Uterus (tissue), 4 donors: Measurements from ENCODE around the gene GPLD1. TPM values are rescaled to one million over a fixed set of nuclear protein-coding genes. Genes with fewer than 3 reads are reported as not detected.
"Not testable (repeated sequence)": the region's sequence is repeated elsewhere in the genome, so short reads cannot be mapped to it uniquely, and the experiment has no call there.

Experiments used
- DNase-seq, 2 donors: peaks; one replicate each; pipeline ENCODE4 v3.0.0-alpha.2; 2019 to 2020
- H3K27ac ChIP-seq, 2 donors: fragments of 200-600 bp; sonication (generic); 1 replicate in 1 of 2; 2 replicates in 1 of 2; pipeline ENCODE4 v1.5.1; 2016 to 2018
- H3K27me3 ChIP-seq, 2 donors: fragments of 200-600 bp; sonication (generic); one replicate each; pipeline ENCODE4 v1.5.1; 2018 to 2019; ENCODE audit warnings: control low read depth in 1 of 2
- H3K36me3 ChIP-seq, 2 donors: fragments of 200-600 bp; sonication (generic); one replicate each; pipeline ENCODE4 v1.5.1; 2019; ENCODE audit warnings: control low read depth in 1 of 2
- H3K4me1 ChIP-seq, 2 donors: fragments of 200-600 bp; sonication (generic); one replicate each; pipeline ENCODE4 v1.5.1; 2018 to 2019; ENCODE audit warnings: control low read depth in 1 of 2
- H3K4me3 ChIP-seq, 2 donors: fragments of 200-600 bp; sonication (generic); 1 replicate in 1 of 2; 2 replicates in 1 of 2; pipeline ENCODE4 v1.5.1; 2018 to 2019; ENCODE audit warnings: mild to moderate bottlenecking in 1 of 2
- H3K9me3 ChIP-seq, 2 donors: fragments of 200-600 bp; sonication (generic); one replicate each; pipeline ENCODE4 v1.5.1; 2019; ENCODE audit warnings: control low read depth in 1 of 2
- POLR2A ChIP-seq, 2 donors: fragments of 450-650 bp; IDR thresholded peaks; one replicate each; pipeline ENCODE4 v1.6.1; 2016; ENCODE audit warnings: antibody characterized with exemption in 2 of 2, mild to moderate bottlenecking in 1 of 2, moderate library complexity in 1 of 2
- intact Hi-C: fragments of 100-400 bp; cut with DNase I; formaldehyde crosslinking; loops from one replicate; pipeline ENCODE4 v1.15.1; 2023; ENCODE audit warnings: low total_unique reads
- total RNA-seq, 4 donors: library from RNA; depleted of rRNA in 3 of 4; stranded (reverse); fragments of >200 nt in 3 of 4; gene quantifications; one replicate each; pipeline versions ENCODE4 v1.1.0 to v1.2.4, GENCODE V29; 2014 to 2023
- TF ChIP-seq, protein P1 (sequence below), 4 experiments: fragments of 200-600 bp in 2 of 4; fragments of 450-650 bp in 2 of 4; sonication (generic) in 2 of 4; IDR thresholded peaks; one replicate each; pipeline ENCODE4 v1.5.1; 2016 to 2019; ENCODE audit warnings: antibody characterized with exemption in 4 of 4, mild to moderate bottlenecking in 2 of 4, moderate library complexity in 1 of 4
- donor health status: DM: yes; HTN: yes; CAD: no.

The GPLD1 gene
- total RNA-seq, 4 donors from 2014 or later = under 0.01 to 6.5 (median 3.7) TPM

DNA sequence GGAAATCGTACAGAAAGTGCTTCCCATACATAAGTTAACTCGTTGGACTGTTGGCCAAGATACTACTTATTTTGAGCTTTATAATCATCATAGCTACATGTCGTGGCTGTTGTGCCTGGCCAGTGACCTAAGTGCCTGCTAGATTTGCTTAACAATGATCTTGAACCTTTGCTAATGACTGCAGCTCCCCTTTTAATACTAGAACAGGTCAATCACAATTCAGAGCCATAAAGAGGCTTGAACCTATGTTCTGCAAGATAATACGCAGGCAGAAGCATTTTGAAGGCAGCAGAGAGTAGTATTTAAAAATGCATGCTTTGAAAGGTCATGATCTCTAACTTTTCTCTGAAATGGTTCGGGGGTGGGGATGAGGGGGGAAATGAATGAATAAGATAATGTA, 84.1 kb downstream of the GPLD1 start:
- Histone ChIP-seq H3K4me3 (no peak overlapping the region), H3K27me3 (no peaks in the 10 kb centered on the region), H3K36me3 (peaks cover 0 to 3% of the 10 kb centered on the region in 2 donors), H3K9me3 (no peaks in the 10 kb centered on the region), H3K27ac (no peak overlapping the region), H3K4me1 (no peaks in the 10 kb centered on the region)
- DNase-seq = no peak
- intact Hi-C loops = no loop called here
- TF ChIP-seq, protein P1, sequence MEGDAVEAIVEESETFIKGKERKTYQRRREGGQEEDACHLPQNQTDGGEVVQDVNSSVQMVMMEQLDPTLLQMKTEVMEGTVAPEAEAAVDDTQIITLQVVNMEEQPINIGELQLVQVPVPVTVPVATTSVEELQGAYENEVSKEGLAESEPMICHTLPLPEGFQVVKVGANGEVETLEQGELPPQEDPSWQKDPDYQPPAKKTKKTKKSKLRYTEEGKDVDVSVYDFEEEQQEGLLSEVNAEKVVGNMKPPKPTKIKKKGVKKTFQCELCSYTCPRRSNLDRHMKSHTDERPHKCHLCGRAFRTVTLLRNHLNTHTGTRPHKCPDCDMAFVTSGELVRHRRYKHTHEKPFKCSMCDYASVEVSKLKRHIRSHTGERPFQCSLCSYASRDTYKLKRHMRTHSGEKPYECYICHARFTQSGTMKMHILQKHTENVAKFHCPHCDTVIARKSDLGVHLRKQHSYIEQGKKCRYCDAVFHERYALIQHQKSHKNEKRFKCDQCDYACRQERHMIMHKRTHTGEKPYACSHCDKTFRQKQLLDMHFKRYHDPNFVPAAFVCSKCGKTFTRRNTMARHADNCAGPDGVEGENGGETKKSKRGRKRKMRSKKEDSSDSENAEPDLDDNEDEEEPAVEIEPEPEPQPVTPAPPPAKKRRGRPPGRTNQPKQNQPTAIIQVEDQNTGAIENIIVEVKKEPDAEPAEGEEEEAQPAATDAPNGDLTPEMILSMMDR (IDR thresholded peaks at IDR 0.05) = no peak
- no peak for TF ChIP-seq POLR2A (IDR thresholded peaks at IDR 0.05)

DNA sequence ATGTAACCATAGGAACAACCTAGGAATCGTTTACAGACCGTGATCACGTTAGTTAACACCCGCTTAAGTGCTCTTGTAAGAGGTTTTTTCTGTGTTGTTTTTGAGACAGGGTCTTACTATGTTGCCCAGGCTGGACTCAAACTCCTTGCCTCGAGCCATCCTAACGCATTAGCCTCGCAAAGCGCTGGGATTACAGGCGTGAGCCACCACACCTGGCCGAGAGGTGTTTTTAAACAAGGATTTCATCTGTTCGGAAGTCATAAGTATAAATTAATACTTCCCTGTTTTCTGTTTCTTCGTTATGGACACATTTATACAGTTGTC, 85.9 kb downstream of the GPLD1 start:
- Histone ChIP-seq H3K36me3 (no peaks in the 10 kb centered on the region), H3K9me3 (no peaks in the 10 kb centered on the region), H3K27me3 (no peaks in the 10 kb centered on the region), H3K4me1 (no peaks in the 10 kb centered on the region), H3K4me3 (peak overlapping the region; percentile 76 to 89), H3K27ac (peak overlapping the region; percentile 77 to 79)
- intact Hi-C loops = no loop called here
- TF ChIP-seq POLR2A (IDR thresholded peaks at IDR 0.05) = no peak
- TF ChIP-seq, protein P1 (IDR thresholded peaks at IDR 0.05) = no peak
- DNase-seq = no peak

DNA sequence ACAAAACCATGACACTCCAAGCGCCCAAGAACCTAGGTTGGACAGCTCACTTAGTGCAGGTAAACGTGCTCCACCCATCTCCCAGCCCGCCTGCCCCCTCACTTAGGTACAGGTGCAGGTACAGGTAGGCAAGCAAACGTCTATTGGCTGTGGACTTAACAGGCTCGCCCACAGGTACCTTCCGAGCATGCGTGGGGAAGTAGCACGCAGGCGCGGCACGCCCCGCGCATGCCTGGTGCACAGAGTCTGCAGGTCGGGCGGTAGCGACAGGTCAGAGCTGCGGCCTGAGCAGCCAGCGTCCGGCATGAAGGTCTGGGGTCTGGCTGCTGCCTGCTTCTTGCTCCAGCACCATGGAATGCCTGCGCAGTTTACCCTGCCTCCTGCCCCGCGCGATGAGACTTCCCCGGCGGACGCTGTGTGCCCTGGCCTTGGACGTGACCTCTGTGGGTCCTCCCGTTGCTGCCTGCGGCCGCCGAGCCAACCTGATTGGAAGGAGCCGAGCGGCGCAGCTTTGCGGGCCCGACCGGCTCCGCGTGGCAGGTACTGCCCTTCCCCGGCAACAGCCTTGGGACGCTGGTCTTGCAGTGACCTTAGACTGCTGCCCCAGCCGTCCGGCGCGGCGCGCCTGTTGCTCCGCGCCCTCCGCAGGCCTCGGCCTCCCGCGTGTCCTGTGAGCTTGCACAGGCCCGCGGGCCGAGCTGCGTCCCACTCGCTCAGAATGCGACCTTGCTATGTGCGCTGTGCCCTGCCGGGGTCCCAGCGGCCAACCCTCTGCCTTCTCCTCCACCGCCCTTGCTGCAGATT, 86.5 kb downstream of the GPLD1 start, which contains the start of gene MRS2:
TSS of gene MRS2 (plus strand) at position 240 of the 804 bp plus-strand sequence. CDS start at position 351, 111 bp downstream.
- H3K27ac ChIP-seq = peak within 1 kb of the TSS; percentile 77 to 79
- H3K4me1 ChIP-seq = no peaks in the 10 kb centered on the region
- intact Hi-C loops = no loop called here
- H3K4me3 ChIP-seq = peak within 1 kb of the TSS; percentile 76 to 89
- H3K27me3 ChIP-seq = no peaks in the 10 kb centered on the region
- no peaks in the 10 kb centered on the region for H3K36me3 ChIP-seq
- DNase-seq = peak; percentile 67 to 76
- TF ChIP-seq, protein P1 (IDR thresholded peaks at IDR 0.05) = peak in 1 of 4 experiments; percentile 5
- TF ChIP-seq POLR2A (IDR thresholded peaks at IDR 0.05) = peak in 1 of 2 donors; percentile 77
- H3K9me3 ChIP-seq = no peaks in the 10 kb centered on the region

DNA sequence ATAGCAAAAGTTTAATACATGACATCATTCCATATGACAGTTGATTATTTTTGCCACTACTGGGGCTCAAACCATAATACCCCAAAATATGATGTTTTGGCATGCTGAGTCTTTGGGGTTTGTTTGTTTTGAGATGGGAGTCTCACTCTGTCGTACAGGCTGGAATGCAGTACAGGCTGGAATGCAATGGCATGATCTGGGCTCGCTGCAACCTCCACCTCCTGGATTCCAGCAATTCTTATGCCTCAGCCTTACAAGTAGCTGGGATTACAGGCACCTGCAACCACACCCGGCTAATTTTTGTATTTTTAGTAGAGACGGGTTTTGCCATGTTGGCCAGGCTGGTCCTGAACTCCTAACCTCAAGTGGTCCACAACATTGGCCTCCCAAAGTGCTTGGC, 87.9 kb downstream of the GPLD1 start:
- Histone ChIP-seq H3K9me3 (no peaks in the 10 kb centered on the region), H3K36me3 (no peaks in the 10 kb centered on the region), H3K4me3 (no peak overlapping the region), H3K4me1 (no peaks in the 10 kb centered on the region), H3K27ac (no peak overlapping the region), H3K27me3 (no peaks in the 10 kb centered on the region)
- DNase-seq = no peak
- intact Hi-C loops = no loop called here
- TF ChIP-seq POLR2A (IDR thresholded peaks at IDR 0.05) = no peak
- TF ChIP-seq, protein P1 (IDR thresholded peaks at IDR 0.05) = no peak

DNA sequence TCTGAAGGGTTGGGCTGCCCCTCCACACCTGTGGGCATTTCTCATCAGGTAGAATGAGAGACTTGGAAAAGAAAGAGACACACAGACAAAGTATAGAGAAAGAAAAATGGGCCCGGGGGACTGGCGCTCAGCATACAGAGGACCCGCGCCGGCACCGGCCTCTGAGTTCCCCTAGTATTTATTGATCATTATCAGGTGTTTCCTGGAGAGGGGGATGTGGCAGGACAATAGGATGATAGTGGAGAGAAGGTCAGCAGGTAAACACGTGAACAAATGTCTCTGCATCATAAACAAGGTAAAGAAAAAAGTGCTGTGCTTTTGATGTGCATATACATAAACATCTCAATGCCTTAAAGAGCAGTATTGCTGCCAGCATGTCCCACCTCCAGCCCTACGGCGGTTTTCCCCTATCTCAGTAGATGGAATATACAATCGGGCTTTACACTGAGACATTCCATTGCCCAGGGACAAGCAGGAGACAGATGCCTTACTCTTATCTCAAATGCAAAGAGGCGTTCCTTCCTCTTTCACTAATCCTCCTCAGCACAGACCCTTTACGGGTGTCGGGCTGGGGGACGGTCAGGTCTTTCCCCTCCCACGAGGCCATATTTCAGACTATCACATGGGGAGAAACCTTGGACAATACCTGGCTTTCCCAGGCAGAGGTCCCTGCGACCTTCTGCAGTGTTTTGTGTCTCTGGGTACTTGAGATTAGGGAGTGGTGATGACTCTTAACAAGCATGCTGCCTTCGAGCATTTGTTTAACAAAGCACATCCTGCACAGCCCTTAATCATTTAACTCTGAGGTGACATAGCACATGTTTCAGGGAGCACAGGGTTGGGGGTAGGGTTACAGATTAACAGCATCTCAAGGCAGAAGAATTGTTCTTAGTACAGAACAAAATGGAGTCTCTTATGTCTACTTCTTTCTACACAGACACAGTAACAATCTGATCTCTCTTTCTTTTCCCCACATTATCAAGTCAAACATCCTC, 89.0 kb downstream of the GPLD1 start:
- H3K27ac ChIP-seq, H3K4me3 ChIP-seq, intact Hi-C loops, H3K9me3 ChIP-seq, DNase-seq, H3K27me3 ChIP-seq, H3K36me3 ChIP-seq, H3K4me1 ChIP-seq: not testable (repeated sequence)
